GM11168 (cell line): Measurements from ENCODE around the gene MAGEA3.
"Not testable (repeated sequence)": the region's sequence is repeated elsewhere in the genome, so short reads cannot be mapped to it uniquely, and the experiment has no call there.

Experiments
- in situ Hi-C: fragments of 300-500 bp; cut with MboI; formaldehyde crosslinking; loops from one replicate; pipeline ENCODE4 v1.12.0; 2022; ENCODE audit warnings: low sequenced_read_pairs; ENCODE audit not compliant: unreplicated experiment

MAGEA3 gene, protein sequence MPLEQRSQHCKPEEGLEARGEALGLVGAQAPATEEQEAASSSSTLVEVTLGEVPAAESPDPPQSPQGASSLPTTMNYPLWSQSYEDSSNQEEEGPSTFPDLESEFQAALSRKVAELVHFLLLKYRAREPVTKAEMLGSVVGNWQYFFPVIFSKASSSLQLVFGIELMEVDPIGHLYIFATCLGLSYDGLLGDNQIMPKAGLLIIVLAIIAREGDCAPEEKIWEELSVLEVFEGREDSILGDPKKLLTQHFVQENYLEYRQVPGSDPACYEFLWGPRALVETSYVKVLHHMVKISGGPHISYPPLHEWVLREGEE

DNA sequence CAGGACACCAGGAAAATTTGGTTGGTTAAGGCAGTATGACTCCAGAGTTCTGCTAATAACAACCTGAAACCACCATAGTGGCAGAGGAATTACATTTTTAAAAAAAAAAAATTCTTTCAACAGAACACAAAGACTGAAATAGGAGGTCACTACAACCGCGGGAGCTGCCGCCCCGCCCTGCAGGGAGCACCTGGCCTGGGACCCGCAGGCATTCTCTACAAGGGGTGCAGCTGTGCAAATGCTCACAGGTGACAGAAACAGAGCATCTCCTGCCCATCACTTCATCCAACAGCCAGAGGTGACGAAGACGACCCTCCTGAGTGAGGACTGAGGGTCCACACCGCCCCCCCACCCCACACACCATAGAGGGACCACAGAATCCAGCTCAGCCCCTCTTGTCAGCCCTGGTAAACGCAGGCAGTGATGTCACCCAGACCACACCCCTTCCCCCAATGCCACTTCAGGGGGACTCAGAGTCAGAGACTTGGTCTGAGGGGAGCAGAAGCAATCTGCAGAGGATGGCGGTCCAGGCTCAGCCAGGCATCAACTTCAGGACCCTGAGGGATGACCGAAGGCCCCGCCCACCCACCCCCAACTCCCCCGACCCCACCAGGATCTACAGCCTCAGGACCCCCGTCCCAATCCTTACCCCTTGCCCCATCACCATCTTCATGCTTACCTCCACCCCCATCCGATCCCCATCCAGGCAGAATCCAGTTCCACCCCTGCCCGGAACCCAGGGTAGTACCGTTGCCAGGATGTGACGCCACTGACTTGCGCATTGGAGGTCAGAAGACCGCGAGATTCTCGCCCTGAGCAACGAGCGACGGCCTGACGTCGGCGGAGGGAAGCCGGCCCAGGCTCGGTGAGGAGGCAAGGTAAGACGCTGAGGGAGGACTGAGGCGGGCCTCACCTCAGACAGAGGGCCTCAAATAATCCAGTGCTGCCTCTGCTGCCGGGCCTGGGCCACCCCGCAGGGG, at the start of gene MAGEA3:
TSS of gene MAGEA3 (plus strand) at position 843 of the 980 bp plus-strand sequence. CDS start 2,039 bp downstream, outside the sequence.
- in situ Hi-C loops: not testable (repeated sequence)

DNA sequence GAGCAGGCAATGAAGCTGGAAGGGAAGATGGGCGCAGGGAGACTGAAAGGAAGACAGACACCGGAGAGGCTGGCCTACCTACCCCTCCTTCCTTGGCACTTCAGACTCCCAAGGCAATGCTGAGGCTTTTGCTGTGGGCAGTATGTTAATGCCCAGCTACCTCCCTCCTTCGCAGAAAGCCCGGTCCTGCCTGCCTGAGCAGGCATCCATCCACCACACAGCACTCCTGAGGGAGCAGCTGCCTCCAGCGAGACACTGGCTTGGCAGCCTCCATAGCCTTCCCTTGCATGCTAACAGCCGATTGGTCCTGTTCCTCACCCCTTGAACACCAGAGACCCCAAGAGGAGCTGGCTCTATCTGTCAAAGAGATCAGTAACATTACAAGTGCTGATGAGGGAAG, 46.5 kb upstream of the MAGEA3 start:
- in situ Hi-C loops: no loop called here

- in situ Hi-C loops: no loop called here
These were observed 46.1 kb upstream of the MAGEA3 start for GRCh38 chrX:152652467-152652866.

GRCh38 chrX:152656087-152656486, 42.5 kb upstream of the MAGEA3 start:
- in situ Hi-C loops: no loop called here

DNA sequence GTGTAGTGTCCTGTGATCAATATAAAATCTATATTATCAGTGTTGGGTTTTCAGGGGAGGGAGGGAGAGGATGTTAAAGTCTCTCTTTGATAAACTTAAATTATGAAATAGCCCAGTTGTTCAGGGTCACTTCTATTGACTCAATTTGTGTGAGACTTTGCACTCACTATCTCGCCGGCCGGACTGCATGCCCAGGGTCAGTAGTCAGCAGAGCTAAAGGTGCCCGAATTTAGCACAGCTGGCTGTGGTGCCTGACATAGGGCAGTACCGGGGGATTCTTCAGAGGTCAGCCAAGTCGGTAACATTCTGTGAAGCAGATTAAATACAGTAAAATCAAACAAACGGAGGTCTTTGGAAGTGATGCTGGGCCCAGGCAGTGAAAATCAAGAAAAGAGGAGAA, 41.7 kb upstream of the MAGEA3 start:
- in situ Hi-C loops: no loop called here

GRCh38 chrX:152658302-152658701, 40.3 kb upstream of the MAGEA3 start:
- in situ Hi-C loops: no loop called here

DNA sequence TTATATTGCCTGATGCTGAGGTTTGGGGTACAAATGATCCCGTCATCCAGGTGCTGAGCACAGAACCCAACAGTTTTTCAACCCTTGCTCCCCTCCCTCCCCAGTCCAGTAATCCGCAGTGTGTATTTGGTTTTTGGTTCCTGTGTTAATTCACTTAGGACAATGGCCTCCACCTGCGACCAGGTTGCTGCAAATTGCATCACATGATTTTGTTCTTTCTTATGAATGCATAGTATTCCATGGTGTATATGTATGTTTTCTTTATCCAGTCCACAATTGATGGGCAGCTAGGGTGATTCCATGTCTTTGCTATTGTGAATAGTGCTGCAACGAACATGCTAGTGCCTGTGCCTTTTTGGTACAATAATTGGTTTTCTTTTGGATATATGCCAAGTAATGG, 35.5 kb upstream of the MAGEA3 start:
- in situ Hi-C loops: no loop called here

GRCh38 chrX:152674135-152674534, 24.5 kb upstream of the MAGEA3 start:
- in situ Hi-C loops: no loop called here

DNA sequence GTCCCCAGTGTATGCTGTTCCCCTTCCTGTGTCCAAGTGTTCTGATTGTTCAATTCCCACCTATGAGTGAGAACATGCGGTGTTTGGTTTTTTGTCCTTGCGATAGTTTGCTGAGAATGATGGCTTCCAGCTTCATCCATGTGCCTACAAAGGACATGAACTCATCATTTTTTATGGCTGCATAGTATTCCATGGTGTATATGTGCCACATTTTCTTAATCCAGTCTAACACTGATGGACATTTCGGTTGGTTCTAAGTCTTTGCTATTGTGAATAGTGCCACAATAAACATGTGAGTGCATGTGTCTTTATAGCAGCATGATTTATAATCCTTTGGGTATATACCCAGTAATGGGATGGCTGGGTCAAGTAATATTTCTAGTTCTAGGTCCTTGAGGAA, 23.9 kb upstream of the MAGEA3 start:
- in situ Hi-C loops: not testable (repeated sequence)

DNA sequence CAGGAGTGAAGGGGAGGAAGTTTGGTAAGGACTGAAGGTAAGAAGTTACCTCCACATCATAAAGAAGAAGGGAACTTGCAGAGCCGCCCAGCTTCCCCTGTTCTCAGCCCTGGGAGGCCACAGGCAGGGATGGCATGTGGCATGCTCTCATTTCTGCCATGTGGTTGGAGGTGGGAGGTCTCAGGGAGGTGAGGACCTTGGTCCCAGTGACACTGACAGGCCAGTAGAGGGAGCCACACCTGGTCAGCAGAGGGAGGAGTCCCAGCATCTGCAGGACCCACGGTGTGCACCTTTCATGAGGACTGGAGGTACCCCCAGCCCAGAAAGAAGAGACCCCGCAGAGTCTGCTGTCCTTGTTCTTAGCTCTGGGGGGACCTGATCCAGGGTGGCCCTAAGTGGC, 17.6 kb upstream of the MAGEA3 start:
- in situ Hi-C loops: not testable (repeated sequence)

DNA sequence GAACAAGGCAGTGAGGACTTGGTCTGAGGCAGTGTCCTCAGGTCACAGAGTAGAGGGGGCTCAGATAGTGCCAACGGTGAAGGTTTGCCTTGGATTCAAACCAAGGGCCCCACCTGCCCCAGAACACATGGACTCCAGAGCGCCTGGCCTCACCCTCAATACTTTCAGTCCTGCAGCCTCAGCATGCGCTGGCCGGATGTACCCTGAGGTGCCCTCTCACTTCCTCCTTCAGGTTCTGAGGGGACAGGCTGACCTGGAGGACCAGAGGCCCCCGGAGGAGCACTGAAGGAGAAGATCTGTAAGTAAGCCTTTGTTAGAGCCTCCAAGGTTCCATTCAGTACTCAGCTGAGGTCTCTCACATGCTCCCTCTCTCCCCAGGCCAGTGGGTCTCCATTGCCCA, 1.8 kb downstream of the MAGEA3 start:
- in situ Hi-C loops: not testable (repeated sequence)

DNA sequence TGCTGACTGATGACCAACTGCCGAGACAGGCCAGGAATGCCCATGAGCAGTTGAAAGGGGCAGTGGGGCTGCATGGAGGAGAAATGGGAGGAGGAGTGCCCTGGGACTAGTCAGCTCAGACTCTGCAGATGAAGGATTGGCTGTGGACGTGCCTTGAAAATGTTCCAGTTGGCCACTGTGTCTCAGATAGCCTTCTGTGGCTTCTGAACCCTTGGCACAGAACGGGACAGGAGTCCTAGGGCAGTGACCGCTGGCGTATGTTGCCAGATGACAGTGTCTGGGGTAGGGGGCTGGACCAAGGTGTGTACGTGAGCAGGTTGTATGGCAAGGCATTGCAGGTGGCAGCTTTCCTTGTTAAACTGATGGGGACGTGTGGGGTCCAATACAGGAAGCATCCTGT, 7.9 kb downstream of the MAGEA3 start:
- in situ Hi-C loops: not testable (repeated sequence)

DNA sequence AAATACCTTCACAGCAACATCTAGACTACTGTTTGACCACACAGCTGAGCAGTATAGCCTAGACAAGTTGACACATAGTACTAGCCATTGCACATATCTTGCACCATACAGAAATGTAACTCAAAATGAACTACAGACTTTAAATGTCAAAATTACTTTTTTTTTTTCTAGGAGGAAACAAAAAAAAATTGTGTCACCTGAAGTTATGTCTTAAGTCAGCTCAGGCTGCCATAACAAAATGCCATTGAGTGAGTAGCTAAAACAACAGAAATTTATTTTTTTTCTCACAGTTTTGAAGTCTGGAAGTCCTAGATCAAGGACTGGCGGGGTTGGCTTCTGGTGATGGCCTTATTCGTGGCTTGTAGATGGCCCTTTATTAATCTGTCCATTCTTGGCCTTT, 10.6 kb downstream of the MAGEA3 start, which contains the start of gene CSAG2:
TSS of gene CSAG2 (minus strand) at position 101 of the 400 bp plus-strand sequence. CDS start 161 bp downstream, outside the sequence.
- in situ Hi-C loops: not testable (repeated sequence)

DNA sequence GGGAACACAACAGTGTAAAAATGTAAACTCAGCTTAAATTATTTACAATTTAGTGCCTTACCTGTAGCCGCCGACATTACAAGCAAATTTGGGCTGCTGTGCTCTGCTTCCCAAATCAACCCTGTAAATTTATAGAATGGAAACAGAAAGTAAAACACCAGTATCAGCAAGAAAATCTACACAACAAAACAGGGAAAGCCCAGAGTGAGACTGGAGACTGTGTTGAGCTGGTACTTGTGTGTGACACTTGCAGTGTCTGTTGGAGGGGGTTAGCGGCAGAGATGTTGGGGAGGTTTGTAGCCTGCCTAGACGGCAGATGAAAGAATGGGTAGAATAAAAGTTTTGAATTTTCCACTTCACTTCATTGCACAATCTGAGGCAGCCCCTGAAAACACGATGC, 14.6 kb downstream of the MAGEA3 start:
- in situ Hi-C loops: not testable (repeated sequence)

DNA sequence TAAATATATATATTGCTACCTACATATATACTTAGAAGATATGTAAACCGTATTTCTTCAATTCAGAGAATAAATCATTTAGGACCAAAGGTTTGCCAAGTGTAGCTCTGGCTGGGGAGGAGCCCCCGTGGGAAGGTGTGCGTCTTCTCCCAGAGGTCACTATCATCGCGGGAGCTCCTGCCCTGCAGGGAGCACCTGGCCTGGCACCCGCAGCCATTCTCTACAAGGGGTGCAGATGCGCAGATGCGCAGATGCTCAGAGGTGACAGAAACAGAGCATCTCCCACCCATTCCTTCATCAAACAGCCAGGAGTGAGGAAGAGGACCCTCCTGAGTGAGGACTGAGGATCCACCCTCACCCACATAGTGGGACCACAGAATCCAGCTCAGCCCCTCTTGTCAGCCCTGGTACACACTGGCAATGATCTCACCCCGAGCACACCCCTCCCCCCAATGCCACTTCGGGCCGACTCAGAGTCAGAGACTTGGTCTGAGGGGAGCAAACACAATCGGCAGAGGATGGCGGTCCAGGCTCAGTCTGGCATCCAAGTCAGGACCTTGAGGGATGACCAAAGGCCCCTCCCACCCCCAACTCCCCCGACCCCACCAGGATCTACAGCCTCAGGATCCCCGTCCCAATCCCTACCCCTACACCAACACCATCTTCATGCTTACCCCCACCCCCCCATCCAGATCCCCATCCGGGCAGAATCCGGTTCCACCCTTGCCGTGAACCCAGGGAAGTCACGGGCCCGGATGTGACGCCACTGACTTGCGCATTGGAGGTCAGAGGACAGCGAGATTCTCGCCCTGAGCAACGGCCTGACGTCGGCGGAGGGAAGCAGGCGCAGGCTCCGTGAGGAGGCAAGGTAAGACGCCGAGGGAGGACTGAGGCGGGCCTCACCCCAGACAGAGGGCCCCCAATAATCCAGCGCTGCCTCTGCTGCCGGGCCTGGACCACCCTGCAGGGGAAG, 15.5 kb downstream of the MAGEA3 start, which contains the start of gene MAGEA2B:
TSS of gene MAGEA2B (plus strand) at position 814 of the 973 bp plus-strand sequence. CDS start 2,479 bp downstream, outside the sequence.
- in situ Hi-C loops: not testable (repeated sequence)

DNA sequence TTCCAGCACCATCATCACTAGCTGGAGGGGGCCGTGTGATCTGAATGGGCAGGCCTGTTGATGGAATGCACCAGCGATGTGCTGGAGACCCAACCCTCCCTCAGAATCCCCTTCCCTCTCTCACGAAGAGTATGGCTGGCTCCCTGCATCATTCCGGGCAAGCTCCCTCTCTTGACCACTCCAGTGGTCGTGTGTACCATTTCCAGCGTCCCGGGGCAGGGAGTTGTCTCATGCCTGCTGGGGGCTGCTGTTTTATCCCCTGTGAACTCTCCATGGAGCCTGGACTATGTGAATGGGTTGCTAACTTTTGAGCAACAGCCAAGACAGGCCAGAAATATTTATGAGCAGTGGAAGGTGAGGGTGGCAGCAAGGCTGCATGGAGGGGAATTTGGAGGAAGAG, 26.8 kb downstream of the MAGEA3 start:
- in situ Hi-C loops: no loop called here

- in situ Hi-C loops: no loop called here
These were observed 34.8 kb downstream of the MAGEA3 start, which contains the start of the genes CSAG1 and MAGEA12 for GRCh38 chrX:152733261-152733975. Gene CSAG1 (minus strand): TSS chrX:152733721. CDS start chrX:152732460, 1,261 bp downstream. Gene MAGEA12 (plus strand): TSS chrX:152733757. CDS start chrX:152736162, 2,405 bp downstream.

DNA sequence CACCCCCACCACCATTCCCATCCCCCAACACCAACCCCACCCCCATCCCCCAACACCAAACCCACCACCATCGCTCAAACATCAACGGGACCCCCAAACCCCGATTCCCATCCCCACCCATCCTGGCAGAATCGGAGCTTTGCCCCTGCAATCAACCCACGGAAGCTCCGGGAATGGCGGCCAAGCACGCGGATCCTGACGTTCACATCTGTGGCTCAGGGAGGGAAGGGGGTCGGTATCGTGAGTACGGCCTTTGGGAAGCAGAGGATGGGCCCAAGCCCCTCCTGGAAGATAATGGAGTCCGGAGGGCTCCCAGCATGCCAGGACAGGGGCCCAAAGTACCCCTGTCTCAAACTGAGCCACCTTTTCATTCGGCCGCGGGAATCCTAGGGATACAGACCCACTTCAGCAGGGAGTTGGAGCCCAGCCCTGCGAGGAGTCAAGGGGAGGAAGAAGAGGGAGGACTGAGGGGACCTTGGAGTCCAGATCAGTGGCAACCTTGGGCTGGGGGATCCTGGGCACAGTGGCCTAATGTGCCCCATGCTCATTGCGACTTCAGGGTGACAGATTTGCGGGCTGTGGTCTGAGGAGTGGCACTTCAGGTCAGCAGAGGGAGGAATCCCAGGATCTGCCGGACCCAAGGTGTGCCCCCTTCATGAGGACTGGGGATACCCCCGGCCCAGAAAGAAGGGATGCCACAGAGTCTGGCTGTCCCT, 35.7 kb downstream of the MAGEA3 start:
- in situ Hi-C loops: not testable (repeated sequence)
